Measurements from ENCODE around the gene PHF3.

PHF3 gene

DNA sequence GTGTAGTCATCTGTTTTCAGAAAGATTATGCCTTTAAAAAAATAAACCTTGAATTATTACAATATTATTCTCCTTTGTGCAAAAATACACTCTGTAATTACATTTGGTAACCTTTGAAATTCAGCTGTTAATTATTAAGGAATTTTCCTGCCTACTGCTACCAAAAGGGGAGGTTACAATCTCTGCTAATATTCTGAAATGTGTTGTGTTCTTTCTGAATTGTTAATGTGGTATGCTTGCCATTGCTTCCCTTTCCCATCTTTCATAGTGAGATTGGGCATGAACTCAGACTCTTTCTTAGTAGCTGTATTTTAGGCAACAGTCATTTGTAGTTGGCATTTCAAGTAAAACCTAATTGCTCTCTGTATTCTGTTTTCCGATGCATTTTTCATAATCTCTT, 73.0 kb downstream of the PHF3 start:
- Histone ChIP-seq H3K4me3 (ENCODE audit: insufficient read depth, low read length, poor library complexity, severe bottlenecking) (no peak overlapping the region), H3F3A (ENCODE audit: insufficient read depth) (no peaks in the 10 kb centered on the region), H3K9ac (ENCODE audit: low read length) (no peak overlapping the region), H4K20me1 (ENCODE audit: low read depth, low read length) (no peaks in the 10 kb centered on the region), H3K27ac (ENCODE audit: low read depth, low read length) (no peak overlapping the region), H2AFZ (ENCODE audit: low read depth, low read length, severe bottlenecking) (no peak overlapping the region), H3K4me2 (ENCODE audit: low read depth, low read length, poor library complexity, severe bottlenecking) (no peak overlapping the region), H3K79me2 (ENCODE audit: insufficient read depth, low read length) (no peaks in the 10 kb centered on the region), H3K36me3 (ENCODE audit: low read length) (peaks cover 37% of the 10 kb centered on the region), H3K9me2 (replicated peaks; ENCODE audit: insufficient read depth, low read length) (no peaks in the 10 kb centered on the region), H3K27me3 (ENCODE audit: low read length) (no peaks in the 10 kb centered on the region), H3K9me3 (ENCODE audit: insufficient read depth, low read length) (no peaks in the 10 kb centered on the region)
- TF ChIP-seq, protein P1, sequence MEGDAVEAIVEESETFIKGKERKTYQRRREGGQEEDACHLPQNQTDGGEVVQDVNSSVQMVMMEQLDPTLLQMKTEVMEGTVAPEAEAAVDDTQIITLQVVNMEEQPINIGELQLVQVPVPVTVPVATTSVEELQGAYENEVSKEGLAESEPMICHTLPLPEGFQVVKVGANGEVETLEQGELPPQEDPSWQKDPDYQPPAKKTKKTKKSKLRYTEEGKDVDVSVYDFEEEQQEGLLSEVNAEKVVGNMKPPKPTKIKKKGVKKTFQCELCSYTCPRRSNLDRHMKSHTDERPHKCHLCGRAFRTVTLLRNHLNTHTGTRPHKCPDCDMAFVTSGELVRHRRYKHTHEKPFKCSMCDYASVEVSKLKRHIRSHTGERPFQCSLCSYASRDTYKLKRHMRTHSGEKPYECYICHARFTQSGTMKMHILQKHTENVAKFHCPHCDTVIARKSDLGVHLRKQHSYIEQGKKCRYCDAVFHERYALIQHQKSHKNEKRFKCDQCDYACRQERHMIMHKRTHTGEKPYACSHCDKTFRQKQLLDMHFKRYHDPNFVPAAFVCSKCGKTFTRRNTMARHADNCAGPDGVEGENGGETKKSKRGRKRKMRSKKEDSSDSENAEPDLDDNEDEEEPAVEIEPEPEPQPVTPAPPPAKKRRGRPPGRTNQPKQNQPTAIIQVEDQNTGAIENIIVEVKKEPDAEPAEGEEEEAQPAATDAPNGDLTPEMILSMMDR (IDR thresholded peaks at IDR 0.05; ENCODE audit: insufficient read depth, low read length, poor library complexity, severe bottlenecking): no peak
- TF ChIP-seq EZH2phosphoT487 (conservative IDR thresholded peaks at IDR 0.05; ENCODE audit: low read length): no peak

DNA sequence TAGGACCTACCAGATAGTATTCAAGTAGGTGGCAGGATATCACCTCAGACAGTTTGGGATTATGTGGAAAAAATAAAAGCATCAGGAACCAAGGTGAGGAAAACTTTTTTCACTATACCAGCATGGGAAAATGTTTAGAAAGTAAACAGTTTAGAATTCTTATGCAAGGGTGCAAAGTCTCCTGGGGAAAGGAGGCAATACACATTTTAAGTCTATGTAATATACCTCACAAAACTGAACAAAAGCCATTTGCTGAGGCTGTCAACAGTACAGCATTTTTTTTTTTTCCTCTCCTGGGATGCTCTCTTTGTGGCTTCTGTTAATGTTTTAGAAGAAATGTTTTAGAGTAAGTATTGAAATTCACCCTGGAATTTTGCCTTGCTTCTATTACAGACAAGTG, 73.5 kb downstream of the PHF3 start:
- H3F3A ChIP-seq (ENCODE audit: insufficient read depth): no peaks in the 10 kb centered on the region
- H3K79me2 ChIP-seq (ENCODE audit: insufficient read depth, low read length): no peaks in the 10 kb centered on the region
- H3K9me2 ChIP-seq (replicated peaks; ENCODE audit: insufficient read depth, low read length): no peaks in the 10 kb centered on the region
- H3K4me2 ChIP-seq (ENCODE audit: low read depth, low read length, poor library complexity, severe bottlenecking): no peak overlapping the region
- no peak for TF ChIP-seq EZH2phosphoT487 (conservative IDR thresholded peaks at IDR 0.05; ENCODE audit: low read length)
- TF ChIP-seq, protein P1 (IDR thresholded peaks at IDR 0.05; ENCODE audit: insufficient read depth, low read length, poor library complexity, severe bottlenecking): no peak
- no peak overlapping the region for H2AFZ ChIP-seq (ENCODE audit: low read depth, low read length, severe bottlenecking)
- H3K9ac ChIP-seq (ENCODE audit: low read length): no peak overlapping the region
- H4K20me1 ChIP-seq (ENCODE audit: low read depth, low read length): no peaks in the 10 kb centered on the region
- H3K4me3 ChIP-seq (ENCODE audit: insufficient read depth, low read length, poor library complexity, severe bottlenecking): no peak overlapping the region
- H3K27ac ChIP-seq (ENCODE audit: low read depth, low read length): no peak overlapping the region
- H3K27me3 ChIP-seq (ENCODE audit: low read length): no peaks in the 10 kb centered on the region
- no peaks in the 10 kb centered on the region for H3K9me3 ChIP-seq (ENCODE audit: insufficient read depth, low read length)
- peaks cover 35% of the 10 kb centered on the region for H3K36me3 ChIP-seq (ENCODE audit: low read length)

DNA sequence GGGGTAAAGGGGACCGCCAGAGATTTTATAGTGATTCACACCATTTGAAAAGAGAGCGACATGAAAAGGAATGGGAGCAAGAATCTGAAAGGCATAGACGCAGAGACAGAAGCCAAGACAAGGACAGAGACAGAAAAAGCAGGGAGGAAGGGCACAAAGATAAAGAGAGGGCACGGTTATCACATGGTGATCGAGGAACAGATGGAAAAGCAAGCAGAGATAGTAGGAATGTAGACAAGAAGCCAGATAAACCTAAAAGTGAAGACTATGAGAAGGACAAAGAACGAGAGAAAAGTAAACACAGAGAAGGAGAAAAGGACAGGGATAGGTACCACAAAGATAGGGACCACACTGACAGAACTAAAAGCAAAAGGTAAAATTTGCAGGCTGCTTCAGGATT, 77.7 kb downstream of the PHF3 start:
- no peaks in the 10 kb centered on the region for H4K20me1 ChIP-seq (ENCODE audit: low read depth, low read length)
- H3K9me3 ChIP-seq (ENCODE audit: insufficient read depth, low read length): no peaks in the 10 kb centered on the region
- no peak overlapping the region for H2AFZ ChIP-seq (ENCODE audit: low read depth, low read length, severe bottlenecking)
- no peak overlapping the region for H3K27ac ChIP-seq (ENCODE audit: low read depth, low read length)
- no peak overlapping the region for H3K4me2 ChIP-seq (ENCODE audit: low read depth, low read length, poor library complexity, severe bottlenecking)
- no peaks in the 10 kb centered on the region for H3K27me3 ChIP-seq (ENCODE audit: low read length)
- H3F3A ChIP-seq (ENCODE audit: insufficient read depth): no peaks in the 10 kb centered on the region
- no peaks in the 10 kb centered on the region for H3K9me2 ChIP-seq (replicated peaks; ENCODE audit: insufficient read depth, low read length)
- H3K79me2 ChIP-seq (ENCODE audit: insufficient read depth, low read length): no peaks in the 10 kb centered on the region
- TF ChIP-seq, protein P1 (IDR thresholded peaks at IDR 0.05; ENCODE audit: insufficient read depth, low read length, poor library complexity, severe bottlenecking): no peak
- H3K9ac ChIP-seq (ENCODE audit: low read length): no peak overlapping the region
- peaks cover 32% of the 10 kb centered on the region for H3K36me3 ChIP-seq (ENCODE audit: low read length)
- no peak overlapping the region for H3K4me3 ChIP-seq (ENCODE audit: insufficient read depth, low read length, poor library complexity, severe bottlenecking)

DNA sequence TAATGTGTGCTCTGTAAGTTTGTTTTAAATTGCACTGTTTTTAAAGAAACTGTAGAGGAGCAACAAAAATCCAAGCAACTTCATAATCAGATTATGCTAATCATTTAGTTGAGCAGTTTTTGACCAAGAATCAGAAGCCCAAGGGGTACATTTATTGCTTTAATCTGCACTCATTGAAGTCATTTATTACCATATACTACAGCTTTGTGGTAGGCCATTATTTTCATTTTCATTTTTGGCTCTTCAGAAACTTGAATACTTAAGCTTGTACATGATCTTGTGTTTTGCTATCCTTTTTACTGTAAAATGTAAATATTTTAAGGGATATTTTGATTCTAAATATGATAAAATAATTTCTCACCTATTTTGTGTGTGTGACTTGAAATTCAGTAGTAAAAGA, 78.5 kb downstream of the PHF3 start:
- H3K9ac ChIP-seq (ENCODE audit: low read length): no peak overlapping the region
- no peaks in the 10 kb centered on the region for H3K27me3 ChIP-seq (ENCODE audit: low read length)
- H3K4me2 ChIP-seq (ENCODE audit: low read depth, low read length, poor library complexity, severe bottlenecking): no peak overlapping the region
- H3K9me2 ChIP-seq (replicated peaks; ENCODE audit: insufficient read depth, low read length): no peaks in the 10 kb centered on the region
- no peak overlapping the region for H2AFZ ChIP-seq (ENCODE audit: low read depth, low read length, severe bottlenecking)
- no peak overlapping the region for H3K27ac ChIP-seq (ENCODE audit: low read depth, low read length)
- H3K4me3 ChIP-seq (ENCODE audit: insufficient read depth, low read length, poor library complexity, severe bottlenecking): no peak overlapping the region
- no peaks in the 10 kb centered on the region for H4K20me1 ChIP-seq (ENCODE audit: low read depth, low read length)
- no peaks in the 10 kb centered on the region for H3F3A ChIP-seq (ENCODE audit: insufficient read depth)
- H3K79me2 ChIP-seq (ENCODE audit: insufficient read depth, low read length): no peaks in the 10 kb centered on the region
- no peaks in the 10 kb centered on the region for H3K9me3 ChIP-seq (ENCODE audit: insufficient read depth, low read length)
- H3K36me3 ChIP-seq (ENCODE audit: low read length): peaks cover 32% of the 10 kb centered on the region
- TF ChIP-seq, protein P1 (IDR thresholded peaks at IDR 0.05; ENCODE audit: insufficient read depth, low read length, poor library complexity, severe bottlenecking): no peak
- TF ChIP-seq EZH2phosphoT487 (conservative IDR thresholded peaks at IDR 0.05; ENCODE audit: low read length): no peak
